GM21447 (cell line): ENCODE data around the gene SLC35A2.

Experiments
- ATAC-seq: cut with Tn5 transposase; IDR thresholded peaks from one replicate; pipeline ENCODE4 v1.9.1; 2021; ENCODE audit not compliant: unreplicated experiment

SLC35A2 gene

GRCh38 chrX:48911412-48912182 lies at the start of gene SLC35A2:
SLC35A2 (minus strand) TSS chrX:48911646; CDS start chrX:48911636, 10 bp downstream.
- ATAC-seq, result peak; percentile 61

GRCh38 chrX:48960291-48960690 lies 48.8 kb upstream of the SLC35A2 start:
- ATAC-seq, result no peak

GRCh38 chrX:48958635-48959094 lies 47.2 kb upstream of the SLC35A2 start:
- ATAC-seq, result no peak

GRCh38 chrX:48957827-48958634 lies 46.6 kb upstream of the SLC35A2 start:
- peak; percentile 75 for ATAC-seq

- peak; percentile 42 for ATAC-seq
These were observed 46.0 kb upstream of the SLC35A2 start, which contains the start of gene OTUD5 for GRCh38 chrX:48957477-48957826. OTUD5 (minus strand) TSS chrX:48957607; CDS start chrX:48957570, 37 bp downstream.

GRCh38 chrX:48956728-48957414 lies 45.4 kb upstream of the SLC35A2 start:
- ATAC-seq, result no peak

- no peak for ATAC-seq
These were observed 37.1 kb upstream of the SLC35A2 start for GRCh38 chrX:48948589-48948988.

- ATAC-seq, result no peak
These were observed 34.3 kb upstream of the SLC35A2 start for GRCh38 chrX:48945517-48946348.

- ATAC-seq, result no peak
These were observed 31.4 kb upstream of the SLC35A2 start for GRCh38 chrX:48942895-48943294.

GRCh38 chrX:48940404-48940955 lies 29.0 kb upstream of the SLC35A2 start:
- no peak for ATAC-seq

- no peak for ATAC-seq
These were observed 28.2 kb upstream of the SLC35A2 start for GRCh38 chrX:48939524-48940228.

- peak; percentile 43 for ATAC-seq
These were observed 27.4 kb upstream of the SLC35A2 start for GRCh38 chrX:48938721-48939425.

GRCh38 chrX:48937054-48937907 lies 25.8 kb upstream of the SLC35A2 start:
- ATAC-seq, result peak; percentile 58

- peak; percentile 2 for ATAC-seq
These were observed 25.1 kb upstream of the SLC35A2 start for GRCh38 chrX:48936429-48937053.

- no peak for ATAC-seq
These were observed 23.8 kb upstream of the SLC35A2 start for GRCh38 chrX:48935301-48935670.

GRCh38 chrX:48934581-48935300 lies 23.3 kb upstream of the SLC35A2 start:
- ATAC-seq, result no peak

GRCh38 chrX:48933757-48934156 lies 22.3 kb upstream of the SLC35A2 start:
- no peak for ATAC-seq
